GM19455 (cell line): Measurements from ENCODE around the gene PSMA3.

Experiments
- ATAC-seq: cut with Tn5 transposase; IDR thresholded peaks from one replicate; pipeline ENCODE4 v1.9.1; 2021; ENCODE audit not compliant: unreplicated experiment

Gene PSMA3

GRCh38 chr14:58298477-58299400 is 54.1 kb downstream of the PSMA3 start, which contains the start of gene ARID4A:
Gene ARID4A (plus strand): TSS chr14:58298555. CDS start chr14:58299855, 1,300 bp downstream.
- peak; percentile 80 for ATAC-seq

GRCh38 chr14:58299401-58300330 is 55.0 kb downstream of the PSMA3 start:
- ATAC-seq, result no peak

DNA sequence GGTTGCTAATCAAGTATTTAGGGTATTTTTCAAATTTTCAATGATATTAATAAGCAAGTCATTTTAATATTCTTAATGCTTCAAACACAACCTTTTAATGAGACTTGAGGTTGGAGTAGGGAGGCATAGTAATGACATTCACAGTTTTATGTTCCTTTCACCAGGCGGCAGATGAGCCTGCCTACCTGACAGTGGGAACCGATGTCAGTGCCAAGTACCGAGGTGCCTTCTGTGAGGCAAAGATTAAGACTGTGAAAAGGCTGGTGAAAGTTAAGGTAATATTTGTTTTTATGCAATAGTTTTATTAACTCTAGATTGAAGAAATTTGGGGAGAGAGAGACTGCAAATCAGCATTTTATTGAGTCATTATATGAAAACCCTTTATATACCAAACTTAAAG is 56.8 kb downstream of the PSMA3 start:
- ATAC-seq, result no peak

GRCh38 chr14:58305730-58306129 is 61.1 kb downstream of the PSMA3 start:
- no peak for ATAC-seq

GRCh38 chr14:58307597-58308316 is 63.1 kb downstream of the PSMA3 start:
- ATAC-seq, result no peak

GRCh38 chr14:58309086-58309485 is 64.4 kb downstream of the PSMA3 start:
- no peak for ATAC-seq

DNA sequence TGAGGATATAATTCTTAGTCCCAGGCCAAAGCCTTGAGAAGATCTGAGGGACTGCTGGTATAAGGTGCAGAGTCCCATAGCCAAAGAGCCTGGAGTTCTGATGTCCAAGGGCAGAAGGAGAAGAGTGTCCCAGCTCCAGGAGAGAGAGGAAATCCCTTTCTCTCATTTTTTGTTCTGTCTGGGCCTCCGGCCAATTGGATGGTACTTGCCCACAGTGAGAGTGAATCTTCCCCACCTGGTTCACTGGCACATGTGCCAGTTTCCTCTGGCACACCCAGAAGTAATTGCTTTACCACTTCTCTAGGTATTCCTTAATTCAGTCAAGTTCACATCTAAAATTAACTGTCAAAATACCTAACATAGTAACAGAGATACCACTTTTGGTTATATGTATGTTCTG is 69.1 kb downstream of the PSMA3 start:
- no peak for ATAC-seq

GRCh38 chr14:58315606-58316005 is 71.0 kb downstream of the PSMA3 start:
- no peak for ATAC-seq
